GM23338 (cell line): Measurements from ENCODE around the gene LMBR1. TPM values are rescaled to one million over a fixed set of nuclear protein-coding genes. Genes with fewer than 3 reads are reported as not detected.

Experiments
- ATAC-seq: fragments of 200-7000 bp; cut with Tn5 transposase; 3 replicates; pipeline ENCODE4 v1.9.1; 2020
- DNase-seq: peaks from one replicate; pipeline ENCODE4 v3.0.0-alpha.2; 2015; ENCODE audit warnings: low spot score
- H2AFZ ChIP-seq: fragments of 200-600 bp; sonication (generic); 2 replicates; pipeline ENCODE4 v1.8.0; 2016; ENCODE audit warnings: antibody characterized with exemption, mild to moderate bottlenecking, moderate library complexity
- H3F3A ChIP-seq: fragments of 200-600 bp; sonication (generic); replicated peaks from 2 replicates; pipeline ENCODE4 v1.8.0; 2017; ENCODE audit warnings: antibody characterized with exemption, mixed run types, low read depth
- H3K27ac ChIP-seq: fragments of 200-600 bp; sonication (generic); 2 replicates; pipeline ENCODE4 v1.6.1; 2016; ENCODE audit warnings: low read depth
- H3K27me3 ChIP-seq: fragments of 200-600 bp; sonication (generic); 2 replicates; pipeline ENCODE4 v1.8.0; 2016; ENCODE audit warnings: mild to moderate bottlenecking, mixed run types, moderate library complexity; ENCODE audit not compliant: insufficient read depth
- H3K36me3 ChIP-seq: fragments of 200-600 bp; sonication (generic); 2 replicates; pipeline ENCODE4 v1.8.0; 2016; ENCODE audit warnings: mild to moderate bottlenecking; ENCODE audit not compliant: insufficient read depth
- H3K4me1 ChIP-seq: fragments of 200-600 bp; sonication (generic); 2 replicates; pipeline ENCODE4 v1.8.0; 2016; ENCODE audit warnings: mild to moderate bottlenecking, moderate library complexity; ENCODE audit not compliant: insufficient read depth
- H3K4me2 ChIP-seq: fragments of 200-600 bp; sonication (generic); 2 replicates; pipeline ENCODE4 v1.7.1; 2017; ENCODE audit warnings: mixed run types
- H3K4me3 ChIP-seq: fragments of 200-600 bp; sonication (generic); 2 replicates; pipeline ENCODE4 v1.6.1; 2016; ENCODE audit warnings: mixed run types
- H3K79me2 ChIP-seq: fragments of 200-600 bp; sonication (generic); replicated peaks from 2 replicates; pipeline ENCODE4 v1.8.0; 2017; ENCODE audit warnings: mild to moderate bottlenecking; ENCODE audit not compliant: insufficient read depth
- H3K9me2 ChIP-seq: fragments of 200-600 bp; sonication (generic); 2 replicates; pipeline ENCODE4 v1.8.0; 2017; ENCODE audit not compliant: insufficient read depth
- H4K20me1 ChIP-seq: fragments of 200-600 bp; sonication (generic); replicated peaks from 2 replicates; pipeline ENCODE4 v1.8.0; 2017; ENCODE audit warnings: mild to moderate bottlenecking; ENCODE audit not compliant: insufficient read depth
- H3K27ac Mint-ChIP-seq: 2 replicates; pipeline ENCODE4 v1.8.0; 2020; ENCODE audit warnings: inconsistent platforms, mild to moderate bottlenecking, moderate library complexity, mixed read lengths
- H3K27me3 Mint-ChIP-seq: 3 replicates; pipeline ENCODE4 v1.8.0; 2022; ENCODE audit warnings: low read depth, mild to moderate bottlenecking, moderate library complexity, mixed read lengths, inconsistent platforms; ENCODE audit not compliant: insufficient read depth, poor library complexity
- H3K36me3 Mint-ChIP-seq: 3 replicates; pipeline ENCODE4 v1.8.0; 2021; ENCODE audit warnings: low read depth, mild to moderate bottlenecking, inconsistent platforms, moderate library complexity, mixed read lengths
- H3K4me1 Mint-ChIP-seq: 3 replicates; pipeline ENCODE4 v1.8.0; 2020; ENCODE audit warnings: mild to moderate bottlenecking, inconsistent platforms, mixed read lengths
- H3K4me3 Mint-ChIP-seq: 3 replicates; pipeline ENCODE4 v1.8.0; 2021; ENCODE audit warnings: moderate library complexity, mild to moderate bottlenecking, inconsistent platforms, mixed read lengths
- H3K9me3 Mint-ChIP-seq: 3 replicates; pipeline ENCODE4 v1.8.0; 2020; ENCODE audit warnings: moderate library complexity, mild to moderate bottlenecking, inconsistent platforms, mixed read lengths
- CREB1 ChIP-seq: fragments of 250-450 bp; sonication (Bioruptor Pico); IDR thresholded peaks from 2 replicates; pipeline ENCODE4 v1.5.0; 2020; ENCODE audit warnings: low read depth, mild to moderate bottlenecking, moderate library complexity
- EZH2phosphoT487 ChIP-seq: fragments of 200-600 bp; sonication (generic); IDR thresholded peaks from one replicate; pipeline ENCODE4 v1.8.1; 2018; ENCODE audit warnings: antibody characterized with exemption; ENCODE audit not compliant: unreplicated experiment
- JUNB ChIP-seq: IDR thresholded peaks from one replicate; pipeline ENCODE4 v1.6.1; 2016; ENCODE audit warnings: antibody characterized with exemption; ENCODE audit not compliant: unreplicated experiment
- NANOG ChIP-seq: IDR thresholded peaks from 2 replicates; pipeline ENCODE4 v1.6.1; 2016; ENCODE audit warnings: antibody characterized with exemption, borderline replicate concordance
- POLR2AphosphoS5 ChIP-seq: IDR thresholded peaks from 2 replicates; pipeline ENCODE4 v1.6.1; 2016; ENCODE audit warnings: antibody characterized with exemption, low read depth
- ZNF114 ChIP-seq: fragments of 250-450 bp; sonication (Bioruptor Pico); IDR thresholded peaks from 2 replicates; pipeline ENCODE4 v1.5.0; 2020; ENCODE audit warnings: mild to moderate bottlenecking, moderate library complexity
- ZNF331 ChIP-seq: fragments of 250-450 bp; sonication (Bioruptor Pico); IDR thresholded peaks from 2 replicates; pipeline ENCODE4 v1.5.0; 2020; ENCODE audit warnings: low read depth, mild to moderate bottlenecking, moderate library complexity
- polyA plus RNA-seq: library from polyadenylated mRNA; unstranded; fragments of >200 nt; fragmentation: Nextera tagmentation; extraction: Ambion mirVana; gene quantifications from 2 replicates; pipeline ENCODE4 v1.2.1, GENCODE V29; 2016
- total RNA-seq: library from RNA; depleted of rRNA; stranded (reverse); fragments of >200 nt; shearing (Covaris generic); gene quantifications from 2 replicates; pipeline ENCODE4 v1.2.3, GENCODE V29; 2014
- TF ChIP-seq, protein P1 (sequence below), 2 experiments: fragments of 200-600 bp in 1 of 2; sonication (generic) in 1 of 2; conservative IDR thresholded peaks; 2 replicates each; pipeline versions ENCODE4 v1.5.1 to v1.6.1; 2016 to 2017; ENCODE audit warnings: antibody characterized with exemption in 2 of 2, low read depth in 2 of 2, mild to moderate bottlenecking in 2 of 2, moderate library complexity in 1 of 2
- TF ChIP-seq, protein P2 (sequence below): IDR thresholded peaks from one replicate; pipeline ENCODE4 v1.6.1; 2018; ENCODE audit warnings: antibody characterized with exemption; ENCODE audit not compliant: unreplicated experiment
- TF ChIP-seq, protein P3 (sequence below): IDR thresholded peaks from 2 replicates; pipeline ENCODE4 v1.6.1; 2016; ENCODE audit warnings: antibody characterized with exemption

LMBR1 gene
- total and polyA plus RNA-seq, 2 experiments from 2014 or later: 21.8 to 90.1 TPM

DNA sequence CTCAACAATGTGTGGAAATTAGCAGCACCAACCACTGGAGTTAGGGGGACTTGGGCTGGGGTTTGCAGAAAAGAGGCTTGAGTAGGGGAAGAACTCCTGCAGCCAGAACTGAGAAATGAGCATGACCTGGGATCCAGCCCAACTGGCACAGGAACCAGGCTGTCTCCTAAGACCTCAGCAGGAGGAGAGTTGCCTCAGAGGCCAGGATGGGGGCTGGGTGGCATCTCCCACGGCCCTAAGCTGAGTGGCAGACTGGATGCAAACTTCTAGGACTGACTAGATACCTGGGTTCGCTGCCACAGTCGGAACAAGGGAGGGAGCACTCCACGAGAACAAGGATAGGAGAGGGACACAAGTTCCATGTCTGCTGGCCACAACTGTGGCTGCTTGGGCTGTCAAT is 189.8 kb downstream of the LMBR1 start:
- ATAC-seq (no peak), DNase-seq (no peak)
- Mint-ChIP-seq H3K27me3 (peaks cover 4% of the 10 kb centered on the region), H3K4me1 (no peaks in the 10 kb centered on the region), H3K27ac (no peak overlapping the region), H3K9me3 (peaks cover 29% of the 10 kb centered on the region), H3K4me3 (no peak overlapping the region), H3K36me3 (peaks cover 36% of the 10 kb centered on the region)
- H2AFZ ChIP-seq: no peak overlapping the region
- TF ChIP-seq NANOG (no peak), ZNF114 (CRISPR knock-in tag) (no peak), CREB1 (no peak)
- no peaks in the 10 kb centered on the region for H4K20me1 ChIP-seq
- H3K4me3 ChIP-seq: no peak overlapping the region
- H3F3A ChIP-seq: no peaks in the 10 kb centered on the region
- no peaks in the 10 kb centered on the region for H3K79me2 ChIP-seq
- no peak overlapping the region for H3K4me2 ChIP-seq
- H3K27me3 ChIP-seq: no peaks in the 10 kb centered on the region
- no peaks in the 10 kb centered on the region for H3K9me2 ChIP-seq
- no peaks in the 10 kb centered on the region for H3K4me1 ChIP-seq
- H3K36me3 ChIP-seq: peaks cover 7% of the 10 kb centered on the region; the same call in 1 of the 2 replicates
- H3K27ac ChIP-seq: no peak overlapping the region

DNA sequence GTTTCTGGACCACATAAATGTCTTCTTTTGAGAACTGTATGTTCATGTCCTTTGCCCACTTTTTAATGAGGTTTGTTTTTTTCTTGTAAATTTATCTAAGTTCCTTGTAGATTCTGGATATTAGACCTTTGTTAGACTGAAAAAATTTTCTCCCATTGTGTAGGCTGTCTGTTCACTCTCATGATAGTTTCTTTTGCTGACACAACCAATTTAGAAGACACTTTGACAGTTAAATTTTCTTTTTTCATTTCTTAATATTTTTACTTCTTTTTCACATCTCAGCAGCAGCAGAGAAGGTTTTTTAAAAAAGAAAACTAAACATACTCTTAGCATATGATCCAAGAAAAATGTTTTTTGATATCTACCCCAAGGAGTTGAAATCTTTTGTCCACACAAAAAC is 190.6 kb downstream of the LMBR1 start:
- DNase-seq (no peak), ATAC-seq (no peak)
- Mint-ChIP-seq H3K9me3 (peaks cover 37% of the 10 kb centered on the region), H3K4me3 (no peak overlapping the region), H3K27me3 (peaks cover 4% of the 10 kb centered on the region), H3K36me3 (peaks cover 44% of the 10 kb centered on the region), H3K27ac (no peak overlapping the region), H3K4me1 (no peaks in the 10 kb centered on the region)
- Histone ChIP-seq H3F3A (no peaks in the 10 kb centered on the region), H3K9me2 (no peaks in the 10 kb centered on the region), H3K36me3 (peaks cover 10% of the 10 kb centered on the region; the same call in 1 of the 2 replicates), H3K4me1 (no peaks in the 10 kb centered on the region), H3K27ac (no peak overlapping the region), H3K4me2 (no peak overlapping the region), H2AFZ (no peak overlapping the region), H3K27me3 (no peaks in the 10 kb centered on the region), H3K79me2 (no peaks in the 10 kb centered on the region), H4K20me1 (no peaks in the 10 kb centered on the region), H3K4me3 (no peak overlapping the region)
- TF ChIP-seq NANOG (no peak), POLR2AphosphoS5 (no peak), CREB1 (no peak), ZNF114 (CRISPR knock-in tag) (no peak), JUNB (no peak), ZNF331 (CRISPR knock-in tag) (no peak), EZH2phosphoT487 (no peak)
- TF ChIP-seq, protein P1, sequence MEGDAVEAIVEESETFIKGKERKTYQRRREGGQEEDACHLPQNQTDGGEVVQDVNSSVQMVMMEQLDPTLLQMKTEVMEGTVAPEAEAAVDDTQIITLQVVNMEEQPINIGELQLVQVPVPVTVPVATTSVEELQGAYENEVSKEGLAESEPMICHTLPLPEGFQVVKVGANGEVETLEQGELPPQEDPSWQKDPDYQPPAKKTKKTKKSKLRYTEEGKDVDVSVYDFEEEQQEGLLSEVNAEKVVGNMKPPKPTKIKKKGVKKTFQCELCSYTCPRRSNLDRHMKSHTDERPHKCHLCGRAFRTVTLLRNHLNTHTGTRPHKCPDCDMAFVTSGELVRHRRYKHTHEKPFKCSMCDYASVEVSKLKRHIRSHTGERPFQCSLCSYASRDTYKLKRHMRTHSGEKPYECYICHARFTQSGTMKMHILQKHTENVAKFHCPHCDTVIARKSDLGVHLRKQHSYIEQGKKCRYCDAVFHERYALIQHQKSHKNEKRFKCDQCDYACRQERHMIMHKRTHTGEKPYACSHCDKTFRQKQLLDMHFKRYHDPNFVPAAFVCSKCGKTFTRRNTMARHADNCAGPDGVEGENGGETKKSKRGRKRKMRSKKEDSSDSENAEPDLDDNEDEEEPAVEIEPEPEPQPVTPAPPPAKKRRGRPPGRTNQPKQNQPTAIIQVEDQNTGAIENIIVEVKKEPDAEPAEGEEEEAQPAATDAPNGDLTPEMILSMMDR (conservative IDR thresholded peaks at IDR 0.05; ENCODE audit: low read depth in 2 of 2): no peak
- TF ChIP-seq, protein P2, sequence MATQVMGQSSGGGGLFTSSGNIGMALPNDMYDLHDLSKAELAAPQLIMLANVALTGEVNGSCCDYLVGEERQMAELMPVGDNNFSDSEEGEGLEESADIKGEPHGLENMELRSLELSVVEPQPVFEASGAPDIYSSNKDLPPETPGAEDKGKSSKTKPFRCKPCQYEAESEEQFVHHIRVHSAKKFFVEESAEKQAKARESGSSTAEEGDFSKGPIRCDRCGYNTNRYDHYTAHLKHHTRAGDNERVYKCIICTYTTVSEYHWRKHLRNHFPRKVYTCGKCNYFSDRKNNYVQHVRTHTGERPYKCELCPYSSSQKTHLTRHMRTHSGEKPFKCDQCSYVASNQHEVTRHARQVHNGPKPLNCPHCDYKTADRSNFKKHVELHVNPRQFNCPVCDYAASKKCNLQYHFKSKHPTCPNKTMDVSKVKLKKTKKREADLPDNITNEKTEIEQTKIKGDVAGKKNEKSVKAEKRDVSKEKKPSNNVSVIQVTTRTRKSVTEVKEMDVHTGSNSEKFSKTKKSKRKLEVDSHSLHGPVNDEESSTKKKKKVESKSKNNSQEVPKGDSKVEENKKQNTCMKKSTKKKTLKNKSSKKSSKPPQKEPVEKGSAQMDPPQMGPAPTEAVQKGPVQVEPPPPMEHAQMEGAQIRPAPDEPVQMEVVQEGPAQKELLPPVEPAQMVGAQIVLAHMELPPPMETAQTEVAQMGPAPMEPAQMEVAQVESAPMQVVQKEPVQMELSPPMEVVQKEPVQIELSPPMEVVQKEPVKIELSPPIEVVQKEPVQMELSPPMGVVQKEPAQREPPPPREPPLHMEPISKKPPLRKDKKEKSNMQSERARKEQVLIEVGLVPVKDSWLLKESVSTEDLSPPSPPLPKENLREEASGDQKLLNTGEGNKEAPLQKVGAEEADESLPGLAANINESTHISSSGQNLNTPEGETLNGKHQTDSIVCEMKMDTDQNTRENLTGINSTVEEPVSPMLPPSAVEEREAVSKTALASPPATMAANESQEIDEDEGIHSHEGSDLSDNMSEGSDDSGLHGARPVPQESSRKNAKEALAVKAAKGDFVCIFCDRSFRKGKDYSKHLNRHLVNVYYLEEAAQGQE: no peak
- TF ChIP-seq, protein P3, sequence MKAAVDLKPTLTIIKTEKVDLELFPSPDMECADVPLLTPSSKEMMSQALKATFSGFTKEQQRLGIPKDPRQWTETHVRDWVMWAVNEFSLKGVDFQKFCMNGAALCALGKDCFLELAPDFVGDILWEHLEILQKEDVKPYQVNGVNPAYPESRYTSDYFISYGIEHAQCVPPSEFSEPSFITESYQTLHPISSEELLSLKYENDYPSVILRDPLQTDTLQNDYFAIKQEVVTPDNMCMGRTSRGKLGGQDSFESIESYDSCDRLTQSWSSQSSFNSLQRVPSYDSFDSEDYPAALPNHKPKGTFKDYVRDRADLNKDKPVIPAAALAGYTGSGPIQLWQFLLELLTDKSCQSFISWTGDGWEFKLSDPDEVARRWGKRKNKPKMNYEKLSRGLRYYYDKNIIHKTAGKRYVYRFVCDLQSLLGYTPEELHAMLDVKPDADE: no peak
